ENCODE data around the gene FTO. TPM values are rescaled to one million over a fixed set of nuclear protein-coding genes. Genes with fewer than 3 reads are reported as not detected.

The FTO gene
- total and polyA plus RNA-seq, 2 of the 8 experiments (the other 6 are each of a cell fraction or from before 2014, with no cell fraction given), result 34.5 to 59.8 TPM

- Histone ChIP-seq H2BK5ac (ENCODE audit: low read depth, low read length) (no peak overlapping the region), H3K79me1 (ENCODE audit: low read depth, low read length) (no peaks in the 10 kb centered on the region), H3K4me2 (ENCODE audit: insufficient read depth in 1 of 2, low read depth in 2 of 2, low read length in 2 of 2) (no peak overlapping the region), H3K23me2 (ENCODE audit: low read depth, low read length) (no peaks in the 10 kb centered on the region), H2BK12ac (ENCODE audit: low read depth, low read length) (no peak overlapping the region), H4K5ac (ENCODE audit: insufficient read length, low read depth, low read length) (no peak overlapping the region), H4K20me1 (replicated peaks in 1 of 2; ENCODE audit: control insufficient read depth in 1 of 2, insufficient read depth in 2 of 2, low read length in 2 of 2) (no peaks in the 10 kb centered on the region), H2AK5ac (ENCODE audit: low read depth, low read length) (no peak overlapping the region), H3K36me3 (ENCODE audit: control insufficient read depth in 2 of 4, insufficient read depth in 4 of 4, low read length in 3 of 4) (no peaks in the 10 kb centered on the region), H3K4ac (replicated peaks; ENCODE audit: insufficient read length, low read depth, low read length) (no peak overlapping the region), H4K8ac (ENCODE audit: extremely low read depth, insufficient read depth, low read length) (no peak overlapping the region), H3K9ac (replicated peaks in 1 of 4; ENCODE audit: extremely low read depth in 1 of 4, low read depth in 3 of 4, low read length in 3 of 4) (no peak overlapping the region), H3K23ac (ENCODE audit: insufficient read length) (no peak overlapping the region), H3K79me2 (ENCODE audit: control insufficient read depth in 1 of 2, insufficient read depth in 2 of 2, low read length in 2 of 2) (no peaks in the 10 kb centered on the region), H3K56ac (replicated peaks; ENCODE audit: insufficient read length, low read depth, low read length) (no peak overlapping the region), H2BK120ac (replicated peaks; ENCODE audit: low read depth, low read length) (no peak overlapping the region), H3K27ac (ENCODE audit: low read depth, low read length) (no peak overlapping the region), H3K14ac (ENCODE audit: insufficient read length) (no peak overlapping the region), H3K9me3 (ENCODE audit: insufficient read depth in 2 of 2, low read depth in 1 of 2, low read length in 1 of 2) (no peaks in the 10 kb centered on the region), H2BK15ac (ENCODE audit: low read length) (no peak overlapping the region), H3K27me3 (replicated peaks in 1 of 4; ENCODE audit: control insufficient read depth in 3 of 4, extremely low read depth in 1 of 4, insufficient read depth in 3 of 4, low read length in 3 of 4) (no peaks in the 10 kb centered on the region), H3K4me1 (replicated peaks in 1 of 4; ENCODE audit: control insufficient read depth in 3 of 4, insufficient read depth in 4 of 4, low read length in 3 of 4) (no peaks in the 10 kb centered on the region), H2AFZ (ENCODE audit: low read length) (no peak overlapping the region), H2BK20ac (ENCODE audit: low read length) (no peak overlapping the region), H3K4me3 (ENCODE audit: extremely low read depth in 1 of 4, insufficient read depth in 2 of 4, low read depth in 3 of 4, low read length in 4 of 4) (no peak overlapping the region), H4K91ac (replicated peaks; ENCODE audit: insufficient read length, low read length) (no peak overlapping the region), H3K18ac (ENCODE audit: extremely low read depth, low read length) (no peak overlapping the region)
- CTCF ChIA-PET (ENCODE audit: partially characterized antibody), result no interaction called here
- FAIRE-seq, result no peak
- POLR2A ChIA-PET (ENCODE audit: partially characterized antibody), result no interaction called here
- 96% methylated on average over 3 of the region's 3 CpGs; no CpG with 5 or more reads in 1 of the 2 experiments for WGBS, 2 experiments (ENCODE audit: extremely low coverage in 1 of 2, insufficient coverage in 1 of 2, insufficient read length in 1 of 2, insufficient replicate concordance in 2 of 2, low coverage in 1 of 2, low lambda C conversion rate in 2 of 2, missing lambda C conversion rate in 1 of 2)
- no peak for DNase-seq (ENCODE audit: low read depth in 1 of 2, low spot score in 2 of 2)
- TF ChIP-seq ASH2L (IDR thresholded peaks at IDR 0.05; ENCODE audit: low read length), result no peak
Observed at GRCh38 chr16:53984936-53985335, 281.0 kb downstream of the FTO start.

All from H1 (cell line).